Renal pelvis (tissue), 4 donors: ENCODE results near the gene CEP70. TPM values are rescaled to one million over a fixed set of nuclear protein-coding genes. Genes with fewer than 3 reads are reported as not detected.
"Not testable (repeated sequence)": the region's sequence is repeated elsewhere in the genome, so short reads cannot be mapped to it uniquely, and the experiment has no call there.

Experiments
- DNase-seq: peaks from one replicate; pipeline ENCODE4 v3.0.0-alpha.2; 2013
- polyA plus RNA-seq, 3 donors: library from polyadenylated mRNA; unstranded; fragments of 120-200 nt; gene quantifications; one replicate each; pipeline ENCODE4 v1.2.1, GENCODE V29; 2013; ENCODE audit not compliant: insufficient read length in 3 of 3

CEP70 gene
- polyA plus RNA-seq, 3 donors = 35.4 to 39.3 (median 37.4) TPM

DNA sequence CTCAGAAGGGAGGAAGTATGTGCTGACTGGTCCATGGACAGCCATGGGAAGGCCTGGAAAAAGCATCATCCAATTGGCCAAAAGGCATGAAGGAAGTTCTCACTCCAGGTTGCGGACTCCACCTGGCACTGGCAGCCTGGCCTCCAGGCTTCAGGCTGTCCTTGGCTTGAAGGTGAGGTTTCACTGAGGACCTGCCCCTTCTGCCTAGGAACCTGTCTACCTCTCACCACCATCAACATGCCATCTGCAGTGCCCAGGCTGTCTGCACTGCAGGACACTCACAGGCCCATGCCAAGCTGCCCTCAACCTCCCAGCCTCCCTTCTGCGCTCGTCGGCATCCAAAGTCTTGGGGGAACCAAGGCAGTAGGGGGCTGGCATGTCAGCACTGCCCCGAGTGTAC lies 51.1 kb downstream of the CEP70 start:
- DNase-seq = no peak

- no peak for DNase-seq
Observed at GRCh38 chr3:138539352-138539751, 54.7 kb downstream of the CEP70 start.

GRCh38 chr3:138521445-138521844 lies 72.6 kb downstream of the CEP70 start:
- not testable (repeated sequence) for DNase-seq

- DNase-seq = no peak
Observed at GRCh38 chr3:138513090-138513843, 80.8 kb downstream of the CEP70 start.

DNA sequence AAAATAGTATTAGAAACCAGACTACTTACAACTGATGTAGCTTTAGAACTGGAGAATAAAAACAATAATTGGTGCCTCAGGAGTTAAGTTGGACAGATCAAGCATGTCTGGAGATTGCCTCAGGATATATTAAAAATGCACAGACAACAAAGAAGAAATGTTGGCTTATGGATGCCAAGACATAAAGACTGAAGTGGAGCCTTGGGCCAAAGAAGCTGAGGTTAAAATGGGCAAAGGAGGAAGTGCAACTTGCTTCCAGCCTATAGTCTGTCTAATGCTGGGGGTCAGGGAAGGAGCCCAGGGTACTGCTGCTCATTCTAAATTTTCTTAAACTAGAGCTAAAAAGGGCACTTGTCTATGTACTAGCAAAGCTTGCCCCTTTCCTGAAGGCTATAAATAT lies 82.1 kb downstream of the CEP70 start:
- DNase-seq = no peak

DNA sequence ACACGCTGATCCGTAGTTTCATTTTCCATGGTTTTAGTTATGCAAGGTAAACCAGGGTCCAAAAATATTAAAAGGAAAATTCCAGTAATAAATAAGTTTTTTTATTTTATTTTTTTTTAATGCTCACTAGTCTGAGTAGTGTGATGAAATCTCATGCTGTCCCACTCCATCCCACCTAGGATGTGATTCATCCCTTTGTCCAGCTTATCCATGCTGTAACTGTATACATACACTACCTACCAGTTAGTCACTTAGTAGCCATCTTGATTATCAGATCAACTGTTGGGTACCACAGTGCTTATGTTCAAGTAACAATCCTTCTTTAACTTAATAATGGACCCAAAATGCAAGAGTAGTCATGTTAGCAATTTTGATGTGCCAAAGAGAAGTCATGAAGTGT lies 84.5 kb downstream of the CEP70 start:
- no peak for DNase-seq

GRCh38 chr3:138507524-138507923 lies 86.5 kb downstream of the CEP70 start:
- DNase-seq = no peak

DNA sequence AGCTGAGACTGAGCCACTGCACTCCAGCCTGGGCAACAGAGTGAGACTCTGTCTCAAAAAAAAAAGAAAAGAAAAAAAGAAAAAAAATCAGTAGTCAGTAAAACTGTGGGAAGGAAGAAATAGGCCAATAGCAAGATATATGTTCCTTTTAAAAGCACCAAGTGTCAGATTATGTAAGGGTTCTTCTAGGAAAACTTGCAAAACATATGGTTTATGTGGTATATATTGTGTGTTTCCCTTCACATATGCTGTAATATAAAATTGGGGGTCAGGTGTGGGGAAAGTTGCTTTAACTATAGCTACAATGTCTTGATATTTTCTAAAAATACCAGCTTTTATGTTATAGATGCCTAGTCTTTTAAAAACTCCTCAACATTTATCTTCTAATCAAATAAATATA lies 95.1 kb downstream of the CEP70 start:
- DNase-seq = no peak

DNA sequence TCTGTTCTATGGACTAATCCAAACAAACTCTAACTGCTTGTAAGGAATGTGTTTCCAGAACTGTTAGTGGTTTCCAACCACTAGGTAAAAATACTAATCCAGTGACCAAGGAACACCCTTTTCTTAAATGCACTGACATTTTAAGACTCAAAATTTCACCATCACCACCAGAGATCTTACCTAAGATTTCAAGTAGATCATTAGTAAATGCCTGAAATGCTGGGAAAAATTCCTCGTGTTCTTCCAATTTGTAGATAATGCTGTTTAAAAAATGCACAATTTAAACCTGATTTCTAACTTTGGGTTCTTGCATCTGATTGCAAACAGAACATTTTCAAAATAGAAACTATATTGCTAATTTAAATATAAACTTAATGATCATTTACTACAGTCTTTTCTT lies 96.2 kb downstream of the CEP70 start:
- DNase-seq = no peak

- DNase-seq = no peak
Observed at GRCh38 chr3:138497021-138497420, 97.0 kb downstream of the CEP70 start.

DNA sequence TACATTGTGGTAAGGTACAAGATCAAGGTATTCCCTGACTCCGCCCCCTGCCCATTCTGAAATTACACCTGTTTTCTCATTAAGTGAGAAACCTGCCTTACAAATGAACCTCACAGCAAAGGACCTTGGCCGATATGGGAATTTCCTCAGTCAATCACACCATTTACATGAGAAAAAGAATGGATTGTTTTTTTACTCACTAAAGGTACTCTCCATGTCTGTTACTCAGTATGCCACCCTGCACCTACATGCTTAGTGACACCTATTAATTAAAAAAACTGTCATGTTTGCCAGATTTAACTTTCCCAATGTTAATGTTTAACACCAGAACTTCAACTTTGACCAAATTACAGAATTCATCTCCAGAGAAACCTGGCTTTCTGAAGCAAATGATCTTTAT lies 97.6 kb downstream of the CEP70 start:
- DNase-seq = no peak

GRCh38 chr3:138495638-138496037 lies 98.4 kb downstream of the CEP70 start:
- not testable (repeated sequence) for DNase-seq

DNA sequence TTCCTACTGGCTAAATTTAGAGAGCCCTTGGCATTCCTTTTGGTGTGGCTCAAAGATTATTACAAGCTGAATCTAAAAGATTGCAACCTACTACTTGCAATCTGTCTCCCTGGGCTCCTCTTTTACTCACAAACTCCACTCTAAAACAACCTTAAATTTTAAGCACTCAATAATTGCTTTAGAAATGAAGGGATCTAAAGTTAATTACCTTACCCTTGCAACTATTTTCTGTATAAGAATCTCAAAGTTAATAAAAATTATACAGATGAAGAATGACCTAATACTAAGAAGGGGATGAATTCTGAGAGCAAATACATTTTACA lies 99.5 kb downstream of the CEP70 start:
- no peak for DNase-seq

GRCh38 chr3:138493804-138494606 lies 100.1 kb downstream of the CEP70 start:
- DNase-seq = no peak

DNA sequence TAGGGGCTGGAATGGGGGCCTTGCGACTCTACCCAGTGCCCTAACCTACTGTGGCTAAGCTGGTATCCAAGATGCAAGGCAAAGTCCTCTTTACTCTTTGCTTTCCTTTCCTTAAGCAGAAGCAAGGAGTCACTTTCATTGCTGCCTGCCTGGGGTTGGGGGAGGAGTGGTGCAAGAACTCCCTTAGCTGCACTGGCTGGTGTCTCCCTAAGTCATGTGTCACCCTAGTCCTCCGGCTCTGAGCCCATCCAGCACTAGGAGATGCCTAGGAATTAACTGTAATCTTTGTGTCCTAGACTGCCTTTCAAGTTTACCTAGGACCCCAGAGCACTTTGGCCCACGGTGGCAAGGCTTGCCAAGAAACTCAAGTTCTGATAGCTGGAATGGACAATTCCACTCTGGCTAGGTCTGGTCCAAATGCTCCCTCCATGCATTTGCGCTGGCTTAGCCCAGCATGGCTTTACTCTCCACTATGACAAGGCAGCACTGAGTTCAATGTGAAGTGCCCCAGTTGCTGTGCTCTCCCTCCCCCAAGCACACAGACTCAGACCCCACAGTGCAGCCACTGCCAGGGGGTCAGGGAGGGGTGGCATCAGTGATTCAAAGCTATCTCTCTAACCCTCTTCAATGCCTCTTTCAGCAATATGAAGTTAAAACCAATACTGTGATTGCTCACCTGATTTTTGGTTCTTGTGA lies 100.9 kb downstream of the CEP70 start:
- DNase-seq = no peak

GRCh38 chr3:138491971-138492370 lies 102.1 kb downstream of the CEP70 start:
- DNase-seq = no peak

DNA sequence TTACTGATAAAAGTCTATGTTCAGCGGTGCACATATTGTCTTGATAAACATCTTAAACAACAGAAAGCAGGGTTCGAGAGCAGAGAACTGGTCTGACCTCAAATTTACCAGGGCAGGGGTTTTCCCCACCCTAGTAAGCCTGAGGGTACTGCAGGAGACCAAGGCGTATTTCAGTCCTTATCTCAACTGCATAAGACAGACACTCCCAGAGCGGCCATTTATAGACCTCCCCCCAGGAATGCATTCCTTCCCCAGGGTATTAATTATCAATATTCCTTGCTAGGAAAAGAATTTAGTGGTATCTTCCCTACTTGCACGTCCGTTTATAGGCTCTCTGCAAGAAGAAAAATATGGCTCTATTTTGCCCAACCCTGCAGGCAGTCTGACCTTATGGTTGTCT lies 107.5 kb downstream of the CEP70 start:
- not testable (repeated sequence) for DNase-seq

DNA sequence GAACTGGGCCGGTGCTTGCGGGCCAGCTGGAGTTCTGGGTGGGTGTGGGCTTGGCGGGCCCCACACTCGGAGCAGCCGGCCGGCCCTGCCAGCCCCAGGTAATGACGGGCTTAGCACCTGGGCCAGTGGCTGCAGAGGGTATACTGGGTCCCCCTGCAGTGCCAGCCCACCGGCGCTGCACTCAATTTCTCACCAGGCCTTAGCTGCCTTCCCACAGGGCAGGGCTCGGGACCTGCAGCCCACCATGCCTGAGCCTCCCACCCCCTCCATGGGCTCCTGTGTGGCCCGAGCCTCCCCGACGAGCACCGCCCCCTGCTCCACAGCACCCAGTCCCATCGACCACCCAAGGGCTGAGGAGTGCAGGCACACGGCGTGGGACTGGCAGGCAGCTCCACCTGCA lies 109.4 kb downstream of the CEP70 start:
- not testable (repeated sequence) for DNase-seq

GRCh38 chr3:138479438-138479863 lies 114.6 kb downstream of the CEP70 start:
- peak; percentile 26 for DNase-seq

DNA sequence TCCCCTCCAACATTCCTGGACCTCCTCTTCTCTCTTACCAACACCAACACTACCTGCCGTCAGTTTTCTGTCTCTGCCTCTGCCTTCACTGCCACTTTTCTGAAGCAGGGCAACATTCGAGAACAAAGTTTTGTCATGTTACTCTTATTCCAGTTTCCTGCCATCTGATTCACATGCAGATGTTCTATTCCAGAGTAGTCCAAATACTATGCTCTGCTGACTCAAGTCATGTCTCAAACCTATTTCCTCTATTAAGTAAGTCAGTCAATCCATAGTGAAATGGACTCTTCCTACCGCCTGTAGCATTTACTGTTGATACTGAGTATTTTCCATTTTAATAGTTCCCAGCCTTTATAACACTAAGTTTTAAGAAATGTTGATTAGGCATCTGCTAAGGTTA lies 116.3 kb downstream of the CEP70 start:
- no peak for DNase-seq

DNA sequence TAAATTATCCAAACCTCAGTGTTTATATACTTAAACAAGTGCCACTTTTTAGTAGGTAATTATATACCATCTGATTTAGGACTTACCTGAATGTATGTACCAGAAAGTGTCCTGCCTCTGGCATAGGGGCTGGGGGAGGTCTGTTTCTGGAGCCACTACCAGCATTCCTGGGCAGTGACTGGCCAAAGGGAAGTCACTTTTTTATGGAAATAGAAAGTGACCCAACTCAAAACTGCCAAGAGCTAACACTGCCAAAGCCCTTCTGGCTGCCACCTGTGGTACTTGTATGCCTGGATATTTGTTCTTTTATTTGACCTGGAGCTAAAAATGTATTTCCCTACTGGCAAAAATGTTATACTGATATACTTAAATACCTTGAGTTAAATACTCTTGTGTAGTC lies 116.9 kb downstream of the CEP70 start:
- no peak for DNase-seq

DNA sequence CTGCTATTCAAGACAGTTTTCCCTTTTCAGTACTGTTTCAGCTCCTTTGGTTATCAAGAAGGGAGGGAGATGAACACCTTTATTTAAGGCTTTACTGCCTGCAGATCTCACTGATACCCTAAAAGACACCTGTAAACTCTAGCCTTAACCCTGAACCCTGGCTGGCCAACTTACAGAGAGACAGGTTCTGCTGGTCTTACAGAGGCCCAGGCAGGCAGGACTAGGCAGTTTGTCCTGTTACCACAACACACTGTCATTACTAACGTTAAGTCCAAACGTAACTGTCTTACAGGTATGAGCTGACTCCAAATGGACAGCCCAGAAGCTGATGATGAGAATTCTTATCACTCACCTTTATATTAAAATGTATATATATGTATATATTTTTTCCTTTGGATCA lies 117.5 kb downstream of the CEP70 start:
- DNase-seq = no peak

DNA sequence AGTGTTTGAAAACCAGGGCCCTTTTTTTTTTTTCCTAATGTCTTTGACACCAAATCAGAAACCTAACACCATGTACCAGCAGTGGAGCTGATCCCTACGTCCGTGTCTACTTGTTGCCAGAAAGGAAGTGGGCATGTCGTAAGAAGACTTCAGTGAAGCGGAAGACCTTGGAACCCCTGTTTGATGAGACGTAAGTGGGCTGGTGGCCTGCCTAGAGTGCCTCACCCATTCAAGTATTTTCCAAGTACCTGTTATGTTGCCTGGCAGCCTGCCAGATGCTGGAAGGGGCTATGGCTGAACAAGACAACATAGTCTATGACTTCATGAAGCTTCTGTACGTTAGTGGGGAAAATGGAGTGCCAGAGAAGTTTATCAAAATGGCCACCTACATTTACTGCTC lies 119.9 kb downstream of the CEP70 start:
- DNase-seq = no peak
